Hepatocyte (in vitro differentiated cells): ENCODE measurements around the gene HDGFL2. TPM values are rescaled to one million over a fixed set of nuclear protein-coding genes. Genes with fewer than 3 reads are reported as not detected.

Experiments
- DNase-seq: peaks from one replicate; pipeline ENCODE4 v3.0.0-alpha.2; 2016; ENCODE audit warnings: low spot score
- H2AFZ ChIP-seq: fragments of 200-600 bp; sonication (generic); 2 replicates; pipeline ENCODE4 v1.6.0; 2016; ENCODE audit warnings: antibody characterized with exemption, mild to moderate bottlenecking
- H3K27ac ChIP-seq: fragments of 200-600 bp; sonication (generic); 2 replicates; pipeline ENCODE4 v1.5.1; 2016; ENCODE audit warnings: mild to moderate bottlenecking
- H3K27me3 ChIP-seq: fragments of 200-600 bp; sonication (generic); 2 replicates; pipeline ENCODE4 v1.6.1; 2016
- H3K36me3 ChIP-seq: fragments of 200-600 bp; sonication (generic); replicated peaks from 2 replicates; pipeline ENCODE4 v1.5.1; 2016; ENCODE audit warnings: low read depth; ENCODE audit not compliant: insufficient read depth
- H3K4me1 ChIP-seq: fragments of 200-600 bp; sonication (generic); 2 replicates; pipeline ENCODE4 v1.5.1; 2016; ENCODE audit warnings: mild to moderate bottlenecking, moderate library complexity; ENCODE audit not compliant: insufficient read depth
- H3K4me2 ChIP-seq: fragments of 200-600 bp; sonication (generic); 2 replicates; pipeline ENCODE4 v1.6.0; 2016
- H3K4me3 ChIP-seq: fragments of 200-600 bp; sonication (generic); 2 replicates; pipeline ENCODE4 v1.5.1; 2016; ENCODE audit warnings: mild to moderate bottlenecking
- H3K79me2 ChIP-seq: fragments of 200-600 bp; sonication (generic); 2 replicates; pipeline ENCODE4 v1.6.0; 2017; ENCODE audit warnings: mild to moderate bottlenecking
- H3K9me2 ChIP-seq: fragments of 200-600 bp; sonication (generic); replicated peaks from 2 replicates; pipeline ENCODE4 v1.6.0; 2017; ENCODE audit warnings: mild to moderate bottlenecking; ENCODE audit not compliant: insufficient read depth
- H3K9me3 ChIP-seq: fragments of 200-600 bp; sonication (generic); 2 replicates; pipeline ENCODE4 v1.5.1; 2016; ENCODE audit warnings: low read depth, mild to moderate bottlenecking
- H4K20me1 ChIP-seq: fragments of 200-600 bp; sonication (generic); 2 replicates; pipeline ENCODE4 v1.6.0; 2016; ENCODE audit warnings: mild to moderate bottlenecking; ENCODE audit not compliant: insufficient read depth, poor library complexity, severe bottlenecking
- CTCF ChIP-seq: fragments of 200-600 bp; sonication (generic); IDR thresholded peaks from 2 replicates; pipeline ENCODE4 v1.5.1; 2016; ENCODE audit warnings: antibody characterized with exemption, mild to moderate bottlenecking; ENCODE audit not compliant: poor library complexity
- EZH2 ChIP-seq: fragments of 200-600 bp; sonication (generic); IDR thresholded peaks from 2 replicates; pipeline ENCODE4 v1.6.1; 2016; ENCODE audit warnings: antibody characterized with exemption, mild to moderate bottlenecking, borderline replicate concordance
- EZH2phosphoT487 ChIP-seq: fragments of 200-600 bp; sonication (generic); IDR thresholded peaks from one replicate; pipeline ENCODE4 v1.6.1; 2018; ENCODE audit warnings: antibody characterized with exemption, mild to moderate bottlenecking, low read depth, moderate library complexity; ENCODE audit not compliant: unreplicated experiment, severe bottlenecking
- WGBS: methylation state at CpG from one replicate; pipeline ENCODE4 v1.1.6; 2016; ENCODE audit warnings: low lambda C conversion rate; ENCODE audit errors: missing lambda C conversion rate; 5-methylcytosine and 5-hydroxymethylcytosine counted together
- polyA plus RNA-seq: library from polyadenylated mRNA; unstranded; fragments of >200 nt; fragmentation: Nextera tagmentation; extraction: Ambion mirVana; gene quantifications from 2 replicates; pipeline ENCODE4 v1.2.1, GENCODE V29; 2016
- total RNA-seq: library from RNA; depleted of rRNA; stranded (reverse); fragments of >200 nt; gene quantifications from 2 replicates; pipeline ENCODE4 v1.2.3, GENCODE V29; 2014

HDGFL2 gene
- total and polyA plus RNA-seq, 2 experiments from 2014 or later, result 50.3 to 73.2 TPM

- 96% methylated on average over 20 of the region's 20 CpGs for WGBS
- Histone ChIP-seq H3K9me2 (no peaks in the 10 kb centered on the region), H3K36me3 (no peaks in the 10 kb centered on the region)
Observed at GRCh38 chr19:4428326-4428975, 43.6 kb upstream of the HDGFL2 start.

GRCh38 chr19:4429256-4429655 lies 42.8 kb upstream of the HDGFL2 start:
- no peaks in the 10 kb centered on the region for H3K4me1 ChIP-seq
- no peak for DNase-seq
- no peak overlapping the region for H3K4me3 ChIP-seq
- no peak overlapping the region for H2AFZ ChIP-seq
- H3K27me3 ChIP-seq, result no peaks in the 10 kb centered on the region
- H3K36me3 ChIP-seq, result no peaks in the 10 kb centered on the region
- H3K9me2 ChIP-seq, result no peaks in the 10 kb centered on the region
- no peaks in the 10 kb centered on the region for H4K20me1 ChIP-seq
- H3K4me2 ChIP-seq, result no peak overlapping the region
- H3K9me3 ChIP-seq, result no peaks in the 10 kb centered on the region
- 96% methylated on average over 16 of the region's 16 CpGs for WGBS
- no peak overlapping the region for H3K27ac ChIP-seq
- TF ChIP-seq EZH2phosphoT487 (no peak), EZH2 (no peak), CTCF (no peak)
- H3K79me2 ChIP-seq, result no peaks in the 10 kb centered on the region

More at GRCh38 chr19:4428326-4428975, 43.6 kb upstream of the HDGFL2 start:
- H3K27me3 ChIP-seq, result no peaks in the 10 kb centered on the region
- no peaks in the 10 kb centered on the region for H3K4me1 ChIP-seq
- no peak overlapping the region for H2AFZ ChIP-seq
- H3K9me3 ChIP-seq, result no peaks in the 10 kb centered on the region
- no peak for DNase-seq
- no peaks in the 10 kb centered on the region for H4K20me1 ChIP-seq
- no peaks in the 10 kb centered on the region for H3K79me2 ChIP-seq
- H3K27ac ChIP-seq, result no peak overlapping the region
- no peak overlapping the region for H3K4me3 ChIP-seq
- no peak for TF ChIP-seq EZH2phosphoT487
- H3K4me2 ChIP-seq, result no peak overlapping the region

GRCh38 chr19:4429771-4430171 lies 42.3 kb upstream of the HDGFL2 start:
- Histone ChIP-seq H3K79me2 (no peaks in the 10 kb centered on the region), H3K4me1 (no peaks in the 10 kb centered on the region), H2AFZ (no peak overlapping the region), H3K27me3 (no peaks in the 10 kb centered on the region), H3K4me3 (no peak overlapping the region), H4K20me1 (no peaks in the 10 kb centered on the region), H3K9me2 (no peaks in the 10 kb centered on the region), H3K36me3 (no peaks in the 10 kb centered on the region), H3K4me2 (no peak overlapping the region), H3K9me3 (no peaks in the 10 kb centered on the region), H3K27ac (no peak overlapping the region)
- 81% methylated on average over 12 of the region's 12 CpGs for WGBS
- DNase-seq, result no peak
- TF ChIP-seq EZH2phosphoT487, result no peak
- no peak for TF ChIP-seq CTCF
- no peak for TF ChIP-seq EZH2

GRCh38 chr19:4430760-4431159 lies 41.3 kb upstream of the HDGFL2 start:
- 93% methylated on average over 12 of the region's 12 CpGs for WGBS
- Histone ChIP-seq H3K79me2 (no peaks in the 10 kb centered on the region), H2AFZ (no peak overlapping the region), H3K4me1 (no peaks in the 10 kb centered on the region), H3K27me3 (no peaks in the 10 kb centered on the region), H3K9me2 (no peaks in the 10 kb centered on the region), H3K9me3 (no peaks in the 10 kb centered on the region), H3K4me3 (no peak overlapping the region), H3K27ac (no peak overlapping the region), H3K4me2 (no peak overlapping the region), H4K20me1 (no peaks in the 10 kb centered on the region), H3K36me3 (no peaks in the 10 kb centered on the region)
- no peak for DNase-seq
- TF ChIP-seq EZH2phosphoT487 (no peak), CTCF (no peak), EZH2 (no peak)
